Measurements from ENCODE around the gene IL1R2.

DNA sequence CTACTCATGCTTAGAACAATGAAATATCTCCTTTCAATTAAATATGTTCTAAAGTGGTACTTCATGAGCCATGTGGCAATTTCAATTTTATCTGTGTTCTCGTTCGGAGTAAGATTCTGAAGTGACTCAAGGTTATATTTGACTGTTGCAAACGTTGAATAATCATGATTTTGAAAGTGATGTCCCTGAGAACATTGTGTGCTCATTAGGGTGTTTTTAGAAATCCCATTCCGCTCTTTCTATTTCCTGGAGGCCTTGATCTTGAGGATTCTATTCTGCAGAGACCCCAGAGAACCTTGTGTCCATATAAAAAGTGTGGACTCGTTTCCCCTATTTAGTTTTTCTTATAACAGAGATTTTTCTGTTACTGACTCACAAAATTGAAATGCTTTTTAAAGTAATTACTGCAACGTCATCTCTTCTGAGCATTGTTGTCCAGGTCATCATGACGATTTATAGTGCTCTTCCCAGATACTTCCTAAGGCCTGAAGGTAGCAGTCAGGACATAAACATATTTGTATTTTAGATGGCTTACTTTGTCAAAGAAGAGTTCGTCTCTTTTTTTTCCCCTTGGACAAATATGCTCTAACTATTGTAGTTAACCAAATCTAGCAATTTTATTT, 27.2 kb downstream of the IL1R2 start:
- no peak for TF ChIP-seq TAF7 (optimal IDR thresholded peaks at IDR 0.05; ENCODE audit: borderline replicate concordance, low read depth, low read length)
- TF ChIP-seq, protein P1, sequence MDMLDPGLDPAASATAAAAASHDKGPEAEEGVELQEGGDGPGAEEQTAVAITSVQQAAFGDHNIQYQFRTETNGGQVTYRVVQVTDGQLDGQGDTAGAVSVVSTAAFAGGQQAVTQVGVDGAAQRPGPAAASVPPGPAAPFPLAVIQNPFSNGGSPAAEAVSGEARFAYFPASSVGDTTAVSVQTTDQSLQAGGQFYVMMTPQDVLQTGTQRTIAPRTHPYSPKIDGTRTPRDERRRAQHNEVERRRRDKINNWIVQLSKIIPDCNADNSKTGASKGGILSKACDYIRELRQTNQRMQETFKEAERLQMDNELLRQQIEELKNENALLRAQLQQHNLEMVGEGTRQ (IDR thresholded peaks at IDR 0.05; ENCODE audit: low read length): no peak
